GM19351 (cell line): ENCODE measurements around the gene CCNK.

ENCODE experiments used
- ATAC-seq: cut with Tn5 transposase; IDR thresholded peaks from one replicate; pipeline ENCODE4 v1.9.1; 2021; ENCODE audit warnings: mild to moderate bottlenecking, moderate library complexity; ENCODE audit not compliant: unreplicated experiment

Gene CCNK

DNA sequence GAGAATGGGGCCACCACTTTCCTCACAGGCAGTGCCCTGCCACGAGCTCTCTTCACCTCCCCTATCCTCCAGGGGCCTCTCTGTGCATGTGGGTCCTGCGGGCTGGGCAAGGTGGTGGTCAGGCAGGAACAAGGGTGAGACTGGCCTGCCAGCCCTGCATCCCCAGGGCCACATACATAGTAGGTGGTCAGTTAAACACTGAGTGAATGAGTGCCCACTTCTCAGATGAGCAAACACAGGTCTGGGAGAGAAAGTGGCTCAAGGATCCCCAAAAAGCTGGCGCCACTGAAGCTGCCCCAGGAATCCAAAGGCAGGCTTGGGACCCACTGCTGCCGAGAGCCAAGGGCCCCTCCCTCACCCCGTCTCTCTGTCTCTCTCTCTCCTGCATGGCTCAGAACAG, 51.1 kb downstream of the CCNK start:
- ATAC-seq, result no peak

DNA sequence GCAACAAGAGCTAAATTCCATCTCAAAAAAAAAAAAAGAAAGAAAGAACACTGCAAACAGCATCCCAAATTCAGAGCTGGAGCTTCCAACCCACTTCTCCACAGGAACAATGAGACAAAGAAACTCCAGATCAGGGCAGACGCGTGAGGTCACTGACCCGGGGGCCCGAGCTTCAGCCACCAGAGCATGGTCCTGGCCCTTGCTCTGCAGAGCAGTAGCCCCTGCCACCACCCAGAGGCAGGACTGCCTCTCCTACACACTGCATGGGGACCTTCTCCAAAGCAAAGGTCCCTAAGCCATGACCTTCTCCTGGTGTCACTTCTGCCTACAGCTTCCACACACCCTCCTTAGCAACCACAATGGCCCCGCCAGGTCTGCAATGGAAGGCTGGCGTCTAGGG, 53.1 kb downstream of the CCNK start:
- ATAC-seq, result no peak

DNA sequence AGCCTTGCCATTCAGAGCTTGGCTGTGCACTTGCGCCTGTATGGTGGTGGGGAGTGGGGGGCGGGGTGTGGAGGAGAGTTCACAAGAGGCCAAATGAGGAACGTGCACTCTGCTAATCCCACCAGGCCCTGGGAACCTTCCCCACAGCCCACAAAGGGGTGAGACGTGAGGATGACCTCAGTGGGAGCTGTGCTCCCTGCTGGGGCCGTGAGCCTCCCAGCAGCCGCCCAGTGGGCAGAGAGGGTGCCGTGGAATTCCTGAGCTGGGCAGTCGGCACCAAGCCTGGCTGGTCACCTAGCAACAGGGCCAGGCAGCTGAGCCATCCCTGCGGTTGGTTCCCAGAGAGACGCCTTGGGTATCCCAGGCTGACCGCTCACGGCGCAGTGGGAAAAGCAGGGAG, 53.7 kb downstream of the CCNK start:
- ATAC-seq, result no peak

DNA sequence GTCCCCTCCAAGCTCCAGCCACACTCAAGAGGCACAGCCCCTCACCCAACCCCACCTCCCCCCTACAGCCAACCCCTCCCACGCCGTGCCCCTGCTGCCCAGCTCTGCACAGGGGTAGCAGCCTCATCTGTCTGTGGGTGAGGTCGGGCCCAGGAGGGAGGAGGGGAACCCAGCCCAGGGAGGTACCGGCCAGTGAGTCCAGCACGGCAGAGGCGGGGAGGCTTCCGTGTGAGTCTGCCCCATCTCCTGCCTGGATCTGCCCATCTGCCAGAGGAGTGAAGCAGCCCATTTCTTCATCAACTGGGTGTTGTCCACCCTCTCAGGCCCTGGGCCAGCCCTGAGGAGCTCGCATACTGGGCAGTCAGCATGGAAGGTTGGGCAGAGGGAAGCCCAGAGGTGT, 54.2 kb downstream of the CCNK start:
- ATAC-seq, result no peak

DNA sequence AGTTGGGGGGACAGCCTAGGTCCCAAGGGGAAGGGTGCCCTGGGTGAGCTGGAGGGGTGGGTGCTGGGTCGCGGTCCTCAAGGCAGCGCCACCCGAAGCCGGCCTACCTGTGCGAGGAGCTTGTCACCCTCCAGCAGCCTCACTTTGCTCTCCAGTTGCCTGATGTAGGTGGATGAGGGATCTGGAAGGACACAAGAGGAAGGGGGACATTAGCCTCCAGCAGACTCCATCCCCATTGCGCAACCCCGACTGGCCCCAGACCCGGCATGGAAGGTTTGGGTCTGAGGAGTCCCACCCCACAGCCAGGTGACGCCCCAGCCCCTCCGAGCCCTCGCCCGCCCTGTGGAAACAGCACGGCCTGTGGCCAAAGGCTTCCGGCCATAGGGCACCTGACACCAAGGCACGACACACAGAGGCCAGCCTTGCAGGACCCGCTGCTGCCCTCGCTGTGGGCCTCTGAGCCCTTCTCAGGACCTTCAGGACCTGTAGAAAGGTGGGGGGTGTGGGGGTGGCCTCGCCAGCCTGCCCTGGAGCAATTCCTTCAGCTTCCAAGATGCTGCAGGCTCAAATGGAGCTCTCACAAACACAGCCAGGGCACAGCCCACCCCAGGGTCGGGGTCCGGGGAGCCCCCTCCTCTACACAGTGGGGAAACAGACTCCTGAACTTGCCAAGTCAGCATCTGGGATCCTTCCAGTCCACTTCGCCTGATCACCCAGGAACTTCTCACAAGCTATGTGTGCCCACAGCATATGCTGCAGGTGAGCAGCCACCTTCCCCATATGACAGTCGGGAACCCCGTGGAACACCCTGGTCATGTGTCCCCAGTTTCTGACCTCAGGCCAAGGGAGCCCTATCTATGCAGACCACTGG, 54.9 kb downstream of the CCNK start:
- no peak for ATAC-seq

DNA sequence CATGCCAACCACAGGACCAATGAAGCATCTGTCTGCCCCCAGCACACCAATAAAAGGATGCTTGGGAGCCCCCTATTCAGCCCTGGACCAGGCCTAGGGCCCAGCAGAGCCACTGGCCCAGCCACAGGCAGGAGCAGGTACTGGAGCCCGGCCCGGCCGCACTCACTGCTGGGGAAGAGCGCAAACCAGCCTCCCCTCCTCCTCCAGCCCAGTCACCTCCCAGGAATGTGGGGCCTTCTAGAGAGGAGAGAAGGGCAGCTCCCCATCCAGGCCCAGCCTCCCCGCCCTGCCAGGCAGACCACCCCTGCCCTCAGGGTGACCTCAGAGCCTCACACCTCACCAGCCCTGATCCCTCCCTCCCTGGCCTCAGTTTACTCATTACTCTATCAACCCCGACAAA, 56.2 kb downstream of the CCNK start:
- no peak for ATAC-seq

DNA sequence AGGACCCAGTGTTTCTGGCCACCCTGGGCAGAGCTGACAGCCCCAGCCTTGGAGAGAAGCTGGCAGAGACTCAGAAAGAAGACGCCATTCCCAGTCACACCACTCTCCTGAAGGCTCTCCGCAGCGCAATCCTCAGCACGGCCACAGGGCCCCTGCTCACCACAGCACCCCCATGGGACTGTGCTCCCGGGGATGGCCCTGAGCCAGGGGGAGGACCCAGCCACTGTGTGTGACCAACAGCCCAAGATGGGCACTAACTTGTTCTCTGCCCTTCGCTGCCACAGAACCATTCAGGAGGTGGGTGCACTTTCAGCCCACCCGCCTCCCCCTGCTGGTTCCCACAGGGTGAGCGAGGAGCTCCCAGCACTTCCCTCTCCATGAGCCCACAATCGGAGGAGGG, 57.1 kb downstream of the CCNK start:
- ATAC-seq, result no peak

DNA sequence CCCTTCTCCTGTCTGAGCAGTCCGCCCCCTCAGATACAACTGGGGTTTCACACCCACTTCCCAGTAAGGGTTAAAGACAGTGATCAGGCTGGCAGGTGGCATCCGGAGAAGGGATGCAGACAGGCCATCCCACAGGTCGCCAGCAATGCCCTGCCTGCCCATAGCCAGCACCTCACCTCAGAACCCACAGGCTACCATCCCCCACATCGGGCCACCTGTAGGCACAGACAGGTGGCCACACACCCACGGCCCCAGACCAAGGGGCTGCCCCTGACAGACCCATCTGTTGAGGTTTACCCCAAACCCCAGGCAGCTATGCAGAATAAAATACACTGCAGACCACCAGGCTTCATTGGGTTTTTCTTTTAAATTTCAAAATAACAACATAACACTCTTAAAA, 57.5 kb downstream of the CCNK start:
- ATAC-seq, result no peak

DNA sequence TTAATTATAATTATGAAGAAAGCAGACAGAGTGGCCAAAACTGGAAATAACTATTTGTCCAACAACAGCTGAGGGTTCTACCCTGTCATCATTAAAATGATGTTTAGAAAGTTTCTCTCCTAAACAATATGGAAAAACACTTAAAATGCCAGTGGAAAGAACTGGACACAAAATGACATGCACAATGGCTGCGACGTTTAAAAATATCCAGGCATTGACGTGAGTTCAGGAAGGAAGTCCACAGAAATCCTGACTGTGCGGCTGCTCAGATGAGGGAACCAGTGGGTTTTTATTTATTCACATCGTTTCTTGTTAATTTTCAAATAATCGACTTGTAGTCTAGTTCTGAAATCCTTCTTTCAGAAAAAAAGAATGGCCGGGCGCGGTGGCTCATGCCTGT, 58.3 kb downstream of the CCNK start:
- no peak for ATAC-seq

DNA sequence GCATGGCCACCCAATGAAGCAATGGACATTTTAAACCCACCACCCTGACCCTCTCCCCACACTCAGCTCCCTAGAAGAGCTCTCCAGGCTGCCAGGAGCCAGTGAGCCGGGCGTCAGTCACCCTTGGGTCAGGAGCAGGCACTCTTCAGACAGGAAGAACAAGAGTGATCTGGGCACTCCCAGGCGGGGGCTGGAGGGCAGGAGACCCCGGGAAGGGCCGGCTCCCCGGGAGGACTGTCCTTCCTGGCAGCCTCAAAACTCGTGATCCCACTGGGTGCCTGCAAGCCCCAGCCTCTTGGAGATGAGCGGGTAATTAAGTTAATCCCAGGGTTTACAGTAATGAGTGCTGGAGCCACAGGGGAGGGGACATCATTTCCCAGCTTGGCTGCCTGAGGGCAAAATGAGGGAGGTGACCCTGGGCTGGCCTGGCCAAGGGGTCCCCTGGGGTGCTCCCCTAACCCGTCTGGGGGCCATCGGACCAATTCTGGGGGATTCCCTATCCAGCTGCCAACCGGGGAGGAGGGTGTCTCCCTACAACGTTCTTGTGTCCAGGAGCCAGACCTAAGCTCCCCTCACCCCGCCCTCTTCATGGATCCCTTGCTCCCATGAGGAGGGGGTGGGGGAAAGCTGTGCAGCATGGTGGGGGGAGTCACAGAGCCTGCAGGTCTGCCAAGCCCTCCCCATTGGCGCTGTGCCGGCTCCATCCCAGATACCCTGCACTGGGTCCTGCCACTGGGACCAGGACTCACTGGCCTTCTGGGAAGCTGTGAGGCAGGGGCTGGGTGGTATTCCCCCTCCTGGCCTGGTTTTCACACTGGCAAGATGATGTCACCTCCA, 59.2 kb downstream of the CCNK start:
- no peak for ATAC-seq

DNA sequence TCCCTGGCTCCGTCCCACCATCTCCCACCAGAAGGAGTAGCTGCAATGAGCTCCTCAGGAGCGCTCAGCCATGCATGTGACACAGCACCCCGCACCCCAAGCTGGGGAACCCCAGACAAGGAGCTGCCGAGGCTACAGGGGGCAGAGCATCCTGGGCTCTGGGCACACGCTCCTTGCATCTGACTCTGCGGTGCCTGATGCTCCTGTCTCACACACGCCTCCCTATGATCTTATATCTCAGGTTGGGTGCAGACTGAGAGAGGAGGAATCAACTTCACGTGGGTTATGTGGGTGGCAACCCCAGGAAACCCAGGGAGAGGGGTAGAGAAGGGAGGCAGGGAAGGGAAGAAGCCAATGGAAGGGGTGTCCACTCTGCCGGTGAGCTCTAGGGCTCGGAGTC, 60.0 kb downstream of the CCNK start:
- ATAC-seq, result no peak

DNA sequence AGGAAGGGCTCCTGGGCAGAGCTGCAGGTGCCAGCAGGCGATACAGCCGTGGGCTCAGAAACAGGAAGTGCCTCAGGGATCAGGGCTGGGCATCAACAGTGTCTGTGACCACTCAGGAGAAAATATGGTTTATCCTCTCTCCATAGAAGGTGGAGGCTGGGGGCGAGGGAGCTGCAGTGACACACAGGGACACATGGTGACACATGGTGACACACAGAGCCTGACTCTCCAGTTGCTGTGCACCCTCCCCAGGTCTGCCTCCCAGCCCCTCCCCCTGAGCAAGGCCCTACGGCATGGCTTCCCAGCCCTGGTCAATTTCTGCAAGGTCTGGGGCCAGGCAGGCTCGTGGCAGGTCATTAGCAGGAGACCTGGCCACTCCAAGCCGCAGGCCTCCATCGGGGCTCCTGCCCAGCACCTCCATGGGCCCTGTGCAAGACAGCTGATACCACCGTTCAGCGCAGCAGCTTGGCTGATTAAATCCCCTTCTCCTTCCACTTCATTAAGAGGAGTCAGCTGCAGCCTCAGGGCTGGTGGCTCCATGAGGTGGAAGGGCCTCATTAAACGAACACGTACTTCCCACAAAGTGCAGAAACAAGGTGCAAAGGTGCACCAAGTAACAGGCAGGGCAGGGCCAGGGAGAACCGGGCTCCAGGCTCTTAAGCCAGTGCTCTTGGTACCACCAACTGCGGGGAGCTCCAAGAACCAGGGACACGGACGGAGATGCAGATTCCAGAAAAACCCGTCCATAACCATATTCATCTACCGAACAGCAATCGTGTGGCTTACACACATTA, 60.7 kb downstream of the CCNK start:
- ATAC-seq, result no peak

DNA sequence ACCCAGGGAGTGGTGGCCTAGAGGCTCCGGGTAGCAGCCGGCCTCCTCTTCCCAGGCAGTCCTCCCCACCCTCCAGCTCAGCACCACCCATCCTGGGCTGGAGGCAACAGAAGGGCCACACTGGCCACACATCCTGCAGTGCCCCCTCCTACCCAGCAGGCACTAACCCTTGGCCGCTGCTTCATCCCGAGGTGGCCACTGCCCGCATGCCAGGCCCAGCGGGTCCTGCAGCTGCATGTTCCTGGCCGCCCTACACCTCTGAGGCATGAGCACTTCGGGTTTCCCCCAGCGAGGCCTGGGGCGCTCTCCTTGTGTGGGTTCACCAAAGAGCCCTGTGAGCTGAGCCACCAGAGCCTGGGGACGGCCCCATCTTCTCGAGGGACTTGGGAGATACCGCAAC, 61.4 kb downstream of the CCNK start:
- ATAC-seq, result no peak

DNA sequence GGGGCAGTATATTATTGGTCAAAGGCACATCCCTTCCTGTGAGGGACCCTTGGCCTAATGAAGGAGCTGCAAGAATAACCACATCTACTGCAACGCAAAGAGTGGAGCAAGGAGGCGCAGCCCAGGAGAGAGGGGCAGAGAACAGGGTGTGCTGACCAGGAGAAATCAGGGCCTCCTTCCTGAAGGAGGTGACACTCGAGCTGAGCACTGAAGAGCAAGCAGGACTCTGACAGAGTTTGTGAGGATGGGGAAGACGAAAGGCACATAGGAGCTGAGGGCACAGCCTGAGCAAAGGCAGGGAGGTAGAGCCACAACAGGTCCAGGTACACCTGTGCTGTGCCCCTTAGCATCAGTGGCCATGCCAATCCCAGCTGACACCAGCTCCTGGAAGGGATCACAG, 62.2 kb downstream of the CCNK start:
- ATAC-seq, result no peak

DNA sequence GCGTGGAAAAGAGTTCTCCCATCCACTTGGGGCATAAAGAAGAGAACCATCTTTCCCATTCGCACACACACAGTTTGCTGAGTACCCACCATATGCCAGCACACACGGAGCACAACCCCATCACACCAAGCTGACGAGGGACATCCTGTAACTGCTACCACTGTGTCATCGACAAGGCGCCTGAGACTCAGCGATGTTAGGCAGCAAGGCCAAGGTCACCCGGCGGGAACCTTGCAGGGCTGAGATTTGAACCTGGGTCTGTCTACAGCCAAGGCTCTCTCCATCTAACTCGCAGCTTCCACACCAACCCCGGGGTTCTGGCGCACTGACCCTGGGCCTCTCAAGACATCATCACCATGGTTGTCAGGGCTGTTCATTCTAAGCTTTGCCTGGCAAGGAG, 62.8 kb downstream of the CCNK start:
- ATAC-seq, result no peak

DNA sequence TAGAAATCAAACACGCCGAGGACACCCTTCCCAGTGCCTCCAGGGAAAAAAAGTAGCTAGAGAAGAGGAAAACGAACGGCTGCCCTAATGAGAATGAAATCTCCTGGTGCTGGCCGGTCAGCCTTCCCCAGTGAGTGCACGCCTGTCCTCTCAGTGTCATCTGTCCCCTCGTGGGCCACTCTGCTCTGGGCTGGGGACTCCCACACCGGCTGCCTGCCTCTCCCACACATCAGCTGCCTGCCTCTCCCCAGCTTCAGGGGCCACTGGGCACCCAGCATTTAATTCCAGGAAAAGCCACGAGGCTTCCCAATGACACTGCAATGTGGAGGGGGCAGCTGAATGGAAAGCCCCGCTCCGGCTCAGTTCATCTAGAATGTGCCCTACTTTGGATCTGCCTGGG, 63.8 kb downstream of the CCNK start:
- no peak for ATAC-seq

DNA sequence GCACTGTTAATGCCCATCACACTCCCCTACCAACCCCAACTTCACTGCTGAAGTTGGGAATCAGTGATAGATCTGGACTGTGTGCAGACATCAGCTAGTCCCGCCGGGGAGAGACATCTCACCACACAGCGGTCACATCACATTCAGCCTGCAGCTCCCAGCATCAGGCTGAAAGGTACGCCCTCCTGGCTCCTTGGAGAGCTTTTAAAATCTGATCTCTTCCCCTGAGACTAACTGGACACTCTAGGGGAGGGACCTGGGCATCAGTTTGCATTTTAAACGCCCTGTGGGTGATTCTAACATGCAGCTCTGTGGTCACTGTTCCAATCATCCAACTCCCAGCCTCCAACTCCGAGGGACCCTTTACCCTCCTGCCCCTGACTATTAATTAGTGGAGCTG, 64.4 kb downstream of the CCNK start:
- no peak for ATAC-seq

DNA sequence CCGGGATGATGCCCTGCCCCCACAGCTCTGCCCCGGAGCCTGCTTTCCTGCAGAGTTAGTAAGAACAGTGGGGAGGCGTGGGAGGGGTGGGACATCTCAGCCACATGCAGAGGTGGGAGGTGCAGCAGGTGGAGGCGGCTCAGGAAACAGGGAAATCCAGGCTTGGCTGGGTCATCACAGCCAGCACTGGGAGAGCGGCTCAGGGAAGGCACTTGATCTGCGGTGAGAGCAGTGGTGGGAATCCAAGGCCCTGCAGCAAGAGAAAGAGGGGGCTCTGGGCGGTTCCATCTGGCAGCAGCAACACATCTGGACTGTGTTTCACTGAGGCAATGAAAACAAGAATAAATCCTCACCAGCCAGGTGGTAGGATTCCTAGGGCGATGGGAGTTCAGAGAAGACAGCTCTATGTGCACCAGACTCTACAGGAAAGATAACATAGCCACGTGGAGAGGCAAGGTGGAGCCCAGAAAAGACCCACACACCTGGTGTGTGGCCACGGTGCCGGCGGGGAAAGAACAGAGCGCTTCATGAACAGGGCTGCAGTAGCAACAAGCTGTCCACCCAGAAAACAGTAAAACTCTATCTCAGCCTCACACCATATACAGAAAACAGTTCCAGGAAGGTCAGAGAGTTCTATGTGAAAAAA, 65.1 kb downstream of the CCNK start:
- ATAC-seq, result no peak

DNA sequence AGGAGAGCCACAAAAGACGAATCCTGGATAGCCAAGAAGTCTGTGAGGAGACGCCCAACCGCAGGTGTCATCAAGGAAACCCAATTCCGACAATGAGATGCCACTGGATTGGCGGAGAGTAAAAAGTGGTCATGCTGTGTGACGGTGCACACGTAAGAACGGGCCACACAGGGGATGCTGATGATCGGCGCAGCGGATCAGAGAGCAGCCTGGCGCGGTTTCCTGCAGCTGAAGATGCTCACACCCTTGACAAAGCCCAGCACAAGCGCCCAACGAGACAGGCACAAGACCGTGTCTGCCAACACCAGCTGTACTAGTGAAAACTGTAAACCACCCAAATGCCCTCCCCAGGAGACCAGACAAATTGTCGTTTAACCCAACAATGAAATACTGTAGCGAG, 67.0 kb downstream of the CCNK start:
- no peak for ATAC-seq

DNA sequence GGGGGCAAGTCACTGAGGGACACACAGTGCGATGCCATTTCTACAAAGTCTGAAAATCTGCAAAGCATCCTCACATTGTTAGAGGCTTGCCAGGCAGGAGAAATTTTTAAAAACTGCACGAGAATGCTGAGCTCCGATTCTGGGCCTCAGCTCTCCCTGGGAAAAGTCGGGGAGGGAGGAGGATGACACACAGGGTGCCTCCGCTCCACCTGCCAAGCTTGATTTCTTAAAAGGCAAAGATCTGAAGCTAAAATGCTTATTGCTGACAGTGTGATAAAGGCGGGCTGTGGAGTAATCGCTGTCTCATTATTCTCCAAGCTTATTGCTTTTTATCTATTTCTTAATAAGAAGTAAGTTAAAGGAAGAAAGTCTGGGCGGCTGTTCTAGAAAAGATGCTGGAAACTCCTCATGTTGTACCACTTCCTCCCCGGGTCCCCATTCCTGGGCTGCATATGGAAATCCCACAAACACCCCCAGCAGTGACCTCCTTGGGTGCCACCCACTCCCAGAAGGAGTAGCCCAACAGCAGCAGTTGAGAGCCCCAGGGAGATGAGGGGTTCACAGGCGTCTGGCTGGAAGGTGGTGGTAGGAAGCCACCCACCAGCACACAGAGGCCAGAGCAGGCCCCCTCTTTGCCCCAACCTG, 67.8 kb downstream of the CCNK start:
- ATAC-seq, result no peak

DNA sequence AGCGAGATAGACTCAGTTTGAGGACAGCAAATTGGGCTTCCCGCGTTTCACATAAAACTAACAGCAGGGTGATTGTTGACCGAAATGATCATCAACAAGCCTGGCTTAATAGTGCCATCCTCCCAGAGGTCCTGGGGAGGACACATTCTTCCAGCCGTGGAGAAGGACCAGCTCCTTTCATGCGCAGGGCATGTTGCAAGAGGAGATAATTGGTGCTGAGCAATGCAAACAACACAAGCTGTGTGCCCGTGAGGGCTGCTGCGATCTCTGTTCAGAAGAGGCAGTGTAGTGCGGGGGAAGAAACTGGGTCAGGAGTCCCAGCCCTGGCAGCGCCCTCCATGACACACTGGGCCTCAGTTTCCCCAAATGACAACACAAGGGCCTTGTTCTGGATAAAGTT, 68.5 kb downstream of the CCNK start:
- no peak for ATAC-seq
